Caco-2 (cell line): ENCODE results near the gene CX3CL1. TPM values are rescaled to one million over a fixed set of nuclear protein-coding genes. Genes with fewer than 3 reads are reported as not detected.
"Not testable (repeated sequence)": the region's sequence is repeated elsewhere in the genome, so short reads cannot be mapped to it uniquely, and the experiment has no call there.

Source experiments
- BruUV-seq: library from RNA; stranded (reverse); fragments of 400-500 nt; replicated peaks from 2 replicates; lab custom pipeline; 2021; lab: Mats Ljungman, UMichigan
- CTCF ChIA-PET: fragments of 300-600 bp; sonication (Branson Sonifier 250); formaldehyde crosslinking; loops from one replicate; lab custom pipeline; 2022; ENCODE audit warnings: antibody characterized with exemption; lab: Charles Lee
- POLR2A ChIA-PET: fragments of 300-600 bp; sonication (Branson Sonifier 250); formaldehyde crosslinking; loops from one replicate; lab custom pipeline; 2022; ENCODE audit warnings: antibody characterized with exemption; lab: Charles Lee
- DNase-seq, 2 experiments: peaks; one replicate each; pipeline versions ENCODE4 v3.0.0 to v3.0.0-alpha.2; 2020 to 2022
- H3K27me3 ChIP-seq: replicated peaks from 2 replicates; pipeline ENCODE4 v1.6.0; 2011; ENCODE audit warnings: low read length; ENCODE audit not compliant: control insufficient read depth, insufficient read depth
- H3K36me3 ChIP-seq: 2 replicates; pipeline ENCODE4 v1.5.1; 2011; ENCODE audit warnings: low read length; ENCODE audit not compliant: control insufficient read depth, insufficient read depth
- H3K4me1 ChIP-seq: fragments of 250-450 bp; sonication (Bioruptor Pico); 2 replicates; pipeline ENCODE4 v1.5.1; 2020; ENCODE audit warnings: mild to moderate bottlenecking
- H3K4me3 ChIP-seq: 2 replicates; pipeline ENCODE4 v1.5.1; 2011; ENCODE audit warnings: low read depth, mild to moderate bottlenecking, control low read depth, low read length
- H3K9me3 ChIP-seq: fragments of 250-450 bp; sonication (Bioruptor Pico); 2 replicates; pipeline ENCODE4 v1.5.1; 2020; ENCODE audit warnings: mild to moderate bottlenecking, moderate library complexity
- H3K27ac Mint-ChIP-seq: one replicate; pipeline ENCODE4 v1.8.0; 2022; ENCODE audit warnings: mixed read lengths; ENCODE audit not compliant: unreplicated experiment
- H3K27me3 Mint-ChIP-seq: one replicate; pipeline ENCODE4 v1.8.0; 2022; ENCODE audit warnings: mixed read lengths; ENCODE audit not compliant: insufficient read depth, unreplicated experiment
- H3K36me3 Mint-ChIP-seq: one replicate; pipeline ENCODE4 v1.8.0; 2022; ENCODE audit warnings: mild to moderate bottlenecking, mixed read lengths; ENCODE audit not compliant: insufficient read depth, unreplicated experiment
- H3K4me1 Mint-ChIP-seq: one replicate; pipeline ENCODE4 v1.8.0; 2022; ENCODE audit warnings: low read depth, mixed read lengths; ENCODE audit not compliant: unreplicated experiment
- H3K4me3 Mint-ChIP-seq: one replicate; pipeline ENCODE4 v1.8.0; 2022; ENCODE audit warnings: mild to moderate bottlenecking, moderate library complexity, mixed read lengths; ENCODE audit not compliant: unreplicated experiment
- H3K9me3 Mint-ChIP-seq: one replicate; pipeline ENCODE4 v1.8.0; 2022; ENCODE audit warnings: mixed read lengths; ENCODE audit not compliant: unreplicated experiment
- CTCF ChIP-seq, 2 experiments: fragments of 200-600 bp in 1 of 2; IDR thresholded peaks; 1 replicate in 1 of 2; 2 replicates in 1 of 2; pipeline versions ENCODE4 v1.5.1 to v1.8.0; 2011 to 2022; ENCODE audit warnings: antibody characterized with exemption in 1 of 2, control low read depth in 1 of 2, inconsistent platforms in 1 of 2, low read depth in 1 of 2, low read length in 1 of 2, mild to moderate bottlenecking in 1 of 2, moderate library complexity in 1 of 2; ENCODE audit not compliant: insufficient read depth in 1 of 2, severe bottlenecking in 1 of 2, unreplicated experiment in 1 of 2
- intact Hi-C: fragments of 100-400 bp; cut with micrococcal nuclease; formaldehyde crosslinking; loops from one replicate; pipeline ENCODE4 v1.10.0; 2022; ENCODE audit not compliant: unreplicated experiment
- total RNA-seq: library from RNA; stranded (reverse); gene quantifications from 2 replicates; pipeline ENCODE4 v1.2.3, GENCODE V29; 2022

CX3CL1 gene
- total RNA-seq, 1 experiment from 2014 or later, result not detected

GRCh38 chr16:57335366-57335765 lies 36.9 kb upstream of the CX3CL1 start:
- intact Hi-C loops, result no loop called here
- TF ChIP-seq CTCF (IDR thresholded peaks at IDR 0.05; ENCODE audit: insufficient read depth in 1 of 2, low read depth in 1 of 2, low read length in 1 of 2, severe bottlenecking in 1 of 2, unreplicated experiment in 1 of 2), result no peak
- Mint-ChIP-seq H3K36me3 (no peaks in the 10 kb centered on the region), H3K27ac (no peak overlapping the region), H3K9me3 (no peaks in the 10 kb centered on the region), H3K4me1 (no peaks in the 10 kb centered on the region), H3K4me3 (no peak overlapping the region), H3K27me3 (no peaks in the 10 kb centered on the region)
- H3K27me3 ChIP-seq, result no peaks in the 10 kb centered on the region
- peaks cover 8% of the 10 kb centered on the region; the same call in 1 of the 2 replicates for H3K9me3 ChIP-seq
- POLR2A ChIA-PET, result no interaction called here
- H3K4me1 ChIP-seq, result no peaks in the 10 kb centered on the region
- CTCF ChIA-PET, result no interaction called here
- DNase-seq, result no peak
- no peaks in the 10 kb centered on the region for H3K36me3 ChIP-seq
- no peak overlapping the region for H3K4me3 ChIP-seq
- BruUV-seq, result no TSS peak

- no peaks in the 10 kb centered on the region for H3K27me3 ChIP-seq
- intact Hi-C loops, result no loop called here
- DNase-seq, result no peak
- no peak overlapping the region for H3K4me3 ChIP-seq
- H3K4me1 ChIP-seq, result no peaks in the 10 kb centered on the region
- H3K9me3 ChIP-seq, result peaks cover 8% of the 10 kb centered on the region; the same call in 1 of the 2 replicates
- CTCF ChIA-PET, result no interaction called here
- no peaks in the 10 kb centered on the region for H3K27me3 Mint-ChIP-seq
- no peaks in the 10 kb centered on the region for H3K36me3 ChIP-seq
- POLR2A ChIA-PET, result no interaction called here
- H3K27ac Mint-ChIP-seq, result no peak overlapping the region
- H3K4me1 Mint-ChIP-seq, result peaks cover 7% of the 10 kb centered on the region
- BruUV-seq, result no TSS peak
- TF ChIP-seq CTCF (IDR thresholded peaks at IDR 0.05; ENCODE audit: insufficient read depth in 1 of 2, low read depth in 1 of 2, low read length in 1 of 2, severe bottlenecking in 1 of 2, unreplicated experiment in 1 of 2), result no peak
- H3K36me3 Mint-ChIP-seq, result no peaks in the 10 kb centered on the region
- H3K9me3 Mint-ChIP-seq, result no peaks in the 10 kb centered on the region
- H3K4me3 Mint-ChIP-seq, result no peak overlapping the region
Measured at GRCh38 chr16:57341062-57341440, 31.2 kb upstream of the CX3CL1 start.

- BruUV-seq, result no TSS peak
- H3K4me3 Mint-ChIP-seq, result no peak overlapping the region
- no peaks in the 10 kb centered on the region for H3K27me3 Mint-ChIP-seq
- Histone ChIP-seq H3K9me3 (peaks cover 8% of the 10 kb centered on the region; the same call in 1 of the 2 replicates), H3K4me1 (no peaks in the 10 kb centered on the region), H3K27me3 (no peaks in the 10 kb centered on the region), H3K4me3 (no peak overlapping the region), H3K36me3 (no peaks in the 10 kb centered on the region)
- no peaks in the 10 kb centered on the region for H3K36me3 Mint-ChIP-seq
- peaks cover 7% of the 10 kb centered on the region for H3K4me1 Mint-ChIP-seq
- H3K9me3 Mint-ChIP-seq, result no peaks in the 10 kb centered on the region
- no peak overlapping the region for H3K27ac Mint-ChIP-seq
- intact Hi-C loops, result no loop called here
- TF ChIP-seq CTCF (IDR thresholded peaks at IDR 0.05; ENCODE audit: insufficient read depth in 1 of 2, low read depth in 1 of 2, low read length in 1 of 2, severe bottlenecking in 1 of 2, unreplicated experiment in 1 of 2), result no peak
- POLR2A ChIA-PET, result no interaction called here
- CTCF ChIA-PET, result no interaction called here
- no peak for DNase-seq
Measured at GRCh38 chr16:57341441-57342303, 30.6 kb upstream of the CX3CL1 start.

- H3K36me3 Mint-ChIP-seq, H3K36me3 ChIP-seq, intact Hi-C loops, H3K27me3 ChIP-seq, DNase-seq, BruUV-seq, H3K9me3 ChIP-seq, H3K9me3 Mint-ChIP-seq, H3K4me1 Mint-ChIP-seq, H3K27me3 Mint-ChIP-seq, POLR2A ChIA-PET, H3K4me3 Mint-ChIP-seq, H3K4me1 ChIP-seq, H3K4me3 ChIP-seq, H3K27ac Mint-ChIP-seq: not testable (repeated sequence)
- CTCF ChIA-PET, result interaction anchor here (0.6 kb wide), 2 partner anchors 168 to 174 kb away, joined by 3 to 6 read pairs; no protein-coding TSS in a partner anchor
Measured at GRCh38 chr16:57342606-57343005, 29.7 kb upstream of the CX3CL1 start.
